ENCODE measurements around the gene MARF1. TPM values are rescaled to one million over a fixed set of nuclear protein-coding genes. Genes with fewer than 3 reads are reported as not detected.
"Not testable (repeated sequence)": the region's sequence is repeated elsewhere in the genome, so short reads cannot be mapped to it uniquely, and the experiment has no call there.

Gene MARF1
- total and polyA plus RNA-seq, 9 donors: 16.9 to 34.1 (median 29.2) TPM

- no peaks in the 10 kb centered on the region for H3K36me3 ChIP-seq (ENCODE audit: control insufficient read depth, insufficient read depth, low read length)
- H3K27me3 ChIP-seq (ENCODE audit: control insufficient read depth, insufficient read depth, low read length): no peaks in the 10 kb centered on the region
- H3K9me3 ChIP-seq (replicated peaks; ENCODE audit: control insufficient read depth, low read depth, low read length): no peaks in the 10 kb centered on the region
- DNase-seq: no peak
- WGBS (ENCODE audit: insufficient coverage): no CpG with 5 or more reads among the region's 4 CpGs
- H3K27ac ChIP-seq (ENCODE audit: low read length): no peak overlapping the region
- no peak overlapping the region for H3K4me3 ChIP-seq (ENCODE audit: low read length)
- peaks cover 4% of the 10 kb centered on the region for H3K4me1 ChIP-seq (ENCODE audit: control insufficient read depth, insufficient read depth, low read length)
Measured at GRCh38 chr16:15575293-15576049, 67.5 kb downstream of the MARF1 start.

- no peak overlapping the region for H3K27ac ChIP-seq (ENCODE audit: low read length)
- no peak for DNase-seq
- H3K4me3 ChIP-seq (ENCODE audit: low read length): no peak overlapping the region
- no peaks in the 10 kb centered on the region for H3K27me3 ChIP-seq (ENCODE audit: control insufficient read depth, insufficient read depth, low read length)
- WGBS (ENCODE audit: insufficient coverage): 94% methylated on average over 7 of the region's 10 CpGs
- H3K4me1 ChIP-seq (ENCODE audit: control insufficient read depth, insufficient read depth, low read length): peaks cover 4% of the 10 kb centered on the region
- no peaks in the 10 kb centered on the region for H3K9me3 ChIP-seq (replicated peaks; ENCODE audit: control insufficient read depth, low read depth, low read length)
- H3K36me3 ChIP-seq (ENCODE audit: control insufficient read depth, insufficient read depth, low read length): no peaks in the 10 kb centered on the region
Measured at GRCh38 chr16:15574614-15574948, 68.4 kb downstream of the MARF1 start.

GRCh38 chr16:15573896-15574613, 68.9 kb downstream of the MARF1 start:
- not testable (repeated sequence) for H3K27ac ChIP-seq (ENCODE audit: low read length); H3K27me3 ChIP-seq (ENCODE audit: control insufficient read depth, insufficient read depth, low read length); H3K4me3 ChIP-seq (ENCODE audit: low read length); DNase-seq; H3K9me3 ChIP-seq (replicated peaks; ENCODE audit: control insufficient read depth, low read depth, low read length); H3K36me3 ChIP-seq (ENCODE audit: control insufficient read depth, insufficient read depth, low read length); H3K4me1 ChIP-seq (ENCODE audit: control insufficient read depth, insufficient read depth, low read length)
- no CpG with 5 or more reads among the region's 11 CpGs for WGBS (ENCODE audit: insufficient coverage)

- Histone ChIP-seq H3K27me3 (ENCODE audit: control insufficient read depth, insufficient read depth, low read length) (no peaks in the 10 kb centered on the region), H3K36me3 (ENCODE audit: control insufficient read depth, insufficient read depth, low read length) (peaks cover 4% of the 10 kb centered on the region), H3K4me3 (ENCODE audit: low read length) (no peak overlapping the region), H3K4me1 (ENCODE audit: control insufficient read depth, insufficient read depth, low read length) (peaks cover 4% of the 10 kb centered on the region), H3K9me3 (replicated peaks; ENCODE audit: control insufficient read depth, low read depth, low read length) (no peaks in the 10 kb centered on the region), H3K27ac (ENCODE audit: low read length) (no peak overlapping the region)
- DNase-seq: no peak
- 84% methylated on average over 4 of the region's 7 CpGs for WGBS (ENCODE audit: insufficient coverage)
Measured at GRCh38 chr16:15573274-15573895, 69.6 kb downstream of the MARF1 start.

- peaks cover 4% of the 10 kb centered on the region for H3K4me1 ChIP-seq (ENCODE audit: control insufficient read depth, insufficient read depth, low read length)
- peaks cover 4% of the 10 kb centered on the region for H3K36me3 ChIP-seq (ENCODE audit: control insufficient read depth, insufficient read depth, low read length)
- 45% methylated on average over 7 of the region's 9 CpGs for WGBS (ENCODE audit: insufficient coverage)
- no peak overlapping the region for H3K4me3 ChIP-seq (ENCODE audit: low read length)
- H3K27ac ChIP-seq (ENCODE audit: low read length): no peak overlapping the region
- DNase-seq: no peak
- no peaks in the 10 kb centered on the region for H3K9me3 ChIP-seq (replicated peaks; ENCODE audit: control insufficient read depth, low read depth, low read length)
- H3K27me3 ChIP-seq (ENCODE audit: control insufficient read depth, insufficient read depth, low read length): no peaks in the 10 kb centered on the region
Measured at GRCh38 chr16:15572329-15573001, 70.5 kb downstream of the MARF1 start.

GRCh38 chr16:15571557-15571956, 71.4 kb downstream of the MARF1 start:
- no peak overlapping the region for H3K4me3 ChIP-seq (ENCODE audit: low read length)
- H3K4me1 ChIP-seq (ENCODE audit: control insufficient read depth, insufficient read depth, low read length): peaks cover 4% of the 10 kb centered on the region
- H3K36me3 ChIP-seq (ENCODE audit: control insufficient read depth, insufficient read depth, low read length): peaks cover 4% of the 10 kb centered on the region
- H3K9me3 ChIP-seq (replicated peaks; ENCODE audit: control insufficient read depth, low read depth, low read length): no peaks in the 10 kb centered on the region
- DNase-seq: no peak
- H3K27me3 ChIP-seq (ENCODE audit: control insufficient read depth, insufficient read depth, low read length): no peaks in the 10 kb centered on the region
- WGBS (ENCODE audit: insufficient coverage): 67% methylated on average over 5 of the region's 6 CpGs
- no peak overlapping the region for H3K27ac ChIP-seq (ENCODE audit: low read length)

- not testable (repeated sequence) for H3K27me3 ChIP-seq (ENCODE audit: control insufficient read depth, insufficient read depth, low read length); H3K9me3 ChIP-seq (replicated peaks; ENCODE audit: control insufficient read depth, low read depth, low read length)
- WGBS (ENCODE audit: insufficient coverage): no CpG with 5 or more reads among the region's 4 CpGs
Measured at GRCh38 chr16:15570666-15571065, 72.3 kb downstream of the MARF1 start.

GRCh38 chr16:15567823-15568222, 75.1 kb downstream of the MARF1 start:
- Histone ChIP-seq H3K36me3 (ENCODE audit: control insufficient read depth, insufficient read depth, low read length) (peaks cover 4% of the 10 kb centered on the region), H3K27ac (ENCODE audit: low read length) (no peak overlapping the region), H3K4me3 (ENCODE audit: low read length) (no peak overlapping the region), H3K4me1 (ENCODE audit: control insufficient read depth, insufficient read depth, low read length) (peaks cover 11% of the 10 kb centered on the region), H3K27me3 (ENCODE audit: control insufficient read depth, insufficient read depth, low read length) (no peaks in the 10 kb centered on the region), H3K9me3 (replicated peaks; ENCODE audit: control insufficient read depth, low read depth, low read length) (no peaks in the 10 kb centered on the region)
- WGBS (ENCODE audit: insufficient coverage): 91% methylated on average over 5 of the region's 5 CpGs
- no peak for DNase-seq

More at GRCh38 chr16:15570666-15571065, 72.3 kb downstream of the MARF1 start:
- not testable (repeated sequence) for H3K4me1 ChIP-seq (ENCODE audit: control insufficient read depth, insufficient read depth, low read length); DNase-seq; H3K4me3 ChIP-seq (ENCODE audit: low read length); H3K27ac ChIP-seq (ENCODE audit: low read length); H3K36me3 ChIP-seq (ENCODE audit: control insufficient read depth, insufficient read depth, low read length)

- Histone ChIP-seq H3K4me1 (ENCODE audit: control insufficient read depth, insufficient read depth, low read length) (peaks cover 16% of the 10 kb centered on the region), H3K36me3 (ENCODE audit: control insufficient read depth, insufficient read depth, low read length) (peaks cover 4% of the 10 kb centered on the region), H3K27ac (ENCODE audit: low read length) (no peak overlapping the region), H3K27me3 (ENCODE audit: control insufficient read depth, insufficient read depth, low read length) (no peaks in the 10 kb centered on the region), H3K9me3 (replicated peaks; ENCODE audit: control insufficient read depth, low read depth, low read length) (no peaks in the 10 kb centered on the region), H3K4me3 (ENCODE audit: low read length) (no peak overlapping the region)
- no peak for DNase-seq
- WGBS (ENCODE audit: insufficient coverage): no CpG with 5 or more reads among the region's 2 CpGs
Measured at GRCh38 chr16:15566095-15566494, 76.9 kb downstream of the MARF1 start.

Data from muscle of leg (tissue), 11 donors.